GM19438 (cell line): ENCODE measurements around the gene ATP5PO.
"Not testable (repeated sequence)": the region's sequence is repeated elsewhere in the genome, so short reads cannot be mapped to it uniquely, and the experiment has no call there.

Experiments used
- ATAC-seq: cut with Tn5 transposase; IDR thresholded peaks from one replicate; pipeline ENCODE4 v1.9.1; 2021; ENCODE audit warnings: low read depth; ENCODE audit not compliant: unreplicated experiment

Gene ATP5PO

GRCh38 chr21:33872881-33873515 lies 42.6 kb downstream of the ATP5PO start:
- ATAC-seq: no peak

- ATAC-seq: no peak
Measured at GRCh38 chr21:33871171-33871570, 44.4 kb downstream of the ATP5PO start.

- no peak for ATAC-seq
Measured at GRCh38 chr21:33870768-33871167, 44.8 kb downstream of the ATP5PO start.

GRCh38 chr21:33869873-33870272 lies 45.7 kb downstream of the ATP5PO start:
- no peak for ATAC-seq

- not testable (repeated sequence) for ATAC-seq
Measured at GRCh38 chr21:33867868-33868267, 47.7 kb downstream of the ATP5PO start.

GRCh38 chr21:33866826-33867225 lies 48.8 kb downstream of the ATP5PO start:
- no peak for ATAC-seq

- no peak for ATAC-seq
Measured at GRCh38 chr21:33865996-33866575, 49.5 kb downstream of the ATP5PO start.

- ATAC-seq: no peak
Measured at GRCh38 chr21:33865176-33865575, 50.4 kb downstream of the ATP5PO start.

GRCh38 chr21:33864150-33864549 lies 51.5 kb downstream of the ATP5PO start:
- no peak for ATAC-seq

- not testable (repeated sequence) for ATAC-seq
Measured at GRCh38 chr21:33863191-33863590, 52.4 kb downstream of the ATP5PO start.

- no peak for ATAC-seq
Measured at GRCh38 chr21:33861125-33861524, 54.5 kb downstream of the ATP5PO start.

- no peak for ATAC-seq
Measured at GRCh38 chr21:33860332-33860879, 55.2 kb downstream of the ATP5PO start.

- no peak for ATAC-seq
Measured at GRCh38 chr21:33859373-33860102, 56.1 kb downstream of the ATP5PO start.

- no peak for ATAC-seq
Measured at GRCh38 chr21:33858667-33859372, 56.8 kb downstream of the ATP5PO start.

GRCh38 chr21:33857846-33858666 lies 57.5 kb downstream of the ATP5PO start:
- ATAC-seq: no peak

- ATAC-seq: no peak
Measured at GRCh38 chr21:33856893-33857527, 58.6 kb downstream of the ATP5PO start.

- no peak for ATAC-seq
Measured at GRCh38 chr21:33855190-33855589, 60.4 kb downstream of the ATP5PO start.

GRCh38 chr21:33854604-33855003 lies 61.0 kb downstream of the ATP5PO start:
- ATAC-seq: no peak
